CD4-positive, alpha-beta T cell treated with Interleukin-21 for 1 hour (primary cell): ENCODE results near the gene HMGXB3.

ENCODE experiments used
- DNase-seq: peaks from one replicate; pipeline ENCODE4 v3.0.0-alpha.2; 2020

HMGXB3 gene

GRCh38 chr5:150000256-150000989 is at the start of gene HMGXB3, which contains the start of gene TIGD6:
Gene HMGXB3, plus strand, starts transcription at chr5:150000739. Its CDS starts 4,114 bp downstream, at chr5:150004853.
Gene TIGD6, minus strand, starts transcription at chr5:150000654. Its CDS starts 4,306 bp downstream, at chr5:149996348.
- peak; percentile 90 for DNase-seq

- DNase-seq = no peak
Measured at GRCh38 chr5:149951138-149951749, 49.3 kb upstream of the HMGXB3 start.

- no peak for DNase-seq
Measured at GRCh38 chr5:149953436-149954121, 47.0 kb upstream of the HMGXB3 start.

- no peak for DNase-seq
Measured at GRCh38 chr5:149954798-149955197, 45.7 kb upstream of the HMGXB3 start.

- DNase-seq = no peak
Measured at GRCh38 chr5:149956685-149957084, 43.9 kb upstream of the HMGXB3 start.

GRCh38 chr5:149957855-149958254 is 42.7 kb upstream of the HMGXB3 start:
- DNase-seq = no peak

- DNase-seq = peak; percentile 73
Measured at GRCh38 chr5:149959406-149960236, 40.9 kb upstream of the HMGXB3 start.

- peak; percentile 94 for DNase-seq
Measured at GRCh38 chr5:149960272-149961185, 40.0 kb upstream of the HMGXB3 start, which contains the start of gene SLC26A2. Gene SLC26A2, plus strand, starts transcription at chr5:149960758. Its CDS starts 16,895 bp downstream, at chr5:149977653.

- no peak for DNase-seq
Measured at GRCh38 chr5:149961186-149961685, 39.3 kb upstream of the HMGXB3 start.

- peak; percentile 13 for DNase-seq
Measured at GRCh38 chr5:149961957-149962409, 38.6 kb upstream of the HMGXB3 start.

- no peak for DNase-seq
Measured at GRCh38 chr5:149962601-149963300, 37.8 kb upstream of the HMGXB3 start.

GRCh38 chr5:149963729-149964128 is 36.8 kb upstream of the HMGXB3 start:
- no peak for DNase-seq

- no peak for DNase-seq
Measured at GRCh38 chr5:149966946-149967345, 33.6 kb upstream of the HMGXB3 start.

GRCh38 chr5:149969181-149969930 is 31.2 kb upstream of the HMGXB3 start:
- DNase-seq = no peak

- DNase-seq = no peak
Measured at GRCh38 chr5:149975409-149975808, 25.1 kb upstream of the HMGXB3 start.

- no peak for DNase-seq
Measured at GRCh38 chr5:149979896-149980295, 20.6 kb upstream of the HMGXB3 start.

- no peak for DNase-seq
Measured at GRCh38 chr5:149981206-149981605, 19.3 kb upstream of the HMGXB3 start.

GRCh38 chr5:149982505-149982904 is 18.0 kb upstream of the HMGXB3 start:
- no peak for DNase-seq

- no peak for DNase-seq
Measured at GRCh38 chr5:149988126-149988525, 12.4 kb upstream of the HMGXB3 start.
